ENCODE measurements around the gene ZNF428.

DNA sequence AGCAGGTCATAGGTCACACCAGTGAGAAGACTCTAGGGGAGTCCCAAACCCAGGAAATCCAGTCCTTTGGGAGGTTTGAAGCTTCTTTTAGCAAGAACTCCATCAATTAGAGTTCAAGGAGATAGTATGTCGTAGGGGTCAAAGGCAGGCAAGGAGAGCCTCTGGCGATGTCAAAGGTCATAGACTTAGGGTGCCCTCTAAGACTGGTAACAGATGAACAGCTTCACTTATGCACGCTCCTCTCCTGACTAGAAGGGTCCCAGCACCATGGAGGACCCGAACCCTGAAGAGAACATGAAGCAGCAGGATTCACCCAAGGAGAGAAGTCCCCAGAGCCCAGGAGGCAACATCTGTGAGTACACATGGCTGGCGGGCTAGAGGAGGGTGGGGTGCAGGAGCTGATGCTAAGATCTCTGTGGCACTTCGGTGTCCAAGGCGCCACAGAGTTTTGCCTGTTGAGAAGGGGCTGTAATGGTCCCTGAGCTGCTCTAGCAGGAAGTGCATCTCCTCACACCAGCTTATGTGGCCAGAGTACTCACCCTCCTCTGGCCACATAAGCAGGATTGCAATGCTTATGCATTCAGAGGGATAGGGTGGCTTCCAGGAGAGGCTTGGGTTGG, 22.5 kb downstream of the ZNF428 start:
- TF ChIP-seq, protein P1, sequence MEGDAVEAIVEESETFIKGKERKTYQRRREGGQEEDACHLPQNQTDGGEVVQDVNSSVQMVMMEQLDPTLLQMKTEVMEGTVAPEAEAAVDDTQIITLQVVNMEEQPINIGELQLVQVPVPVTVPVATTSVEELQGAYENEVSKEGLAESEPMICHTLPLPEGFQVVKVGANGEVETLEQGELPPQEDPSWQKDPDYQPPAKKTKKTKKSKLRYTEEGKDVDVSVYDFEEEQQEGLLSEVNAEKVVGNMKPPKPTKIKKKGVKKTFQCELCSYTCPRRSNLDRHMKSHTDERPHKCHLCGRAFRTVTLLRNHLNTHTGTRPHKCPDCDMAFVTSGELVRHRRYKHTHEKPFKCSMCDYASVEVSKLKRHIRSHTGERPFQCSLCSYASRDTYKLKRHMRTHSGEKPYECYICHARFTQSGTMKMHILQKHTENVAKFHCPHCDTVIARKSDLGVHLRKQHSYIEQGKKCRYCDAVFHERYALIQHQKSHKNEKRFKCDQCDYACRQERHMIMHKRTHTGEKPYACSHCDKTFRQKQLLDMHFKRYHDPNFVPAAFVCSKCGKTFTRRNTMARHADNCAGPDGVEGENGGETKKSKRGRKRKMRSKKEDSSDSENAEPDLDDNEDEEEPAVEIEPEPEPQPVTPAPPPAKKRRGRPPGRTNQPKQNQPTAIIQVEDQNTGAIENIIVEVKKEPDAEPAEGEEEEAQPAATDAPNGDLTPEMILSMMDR (conservative IDR thresholded peaks at IDR 0.05 in 1 of 2, IDR thresholded peaks at IDR 0.05 in 1 of 2; ENCODE audit: extremely low read depth in 1 of 2, insufficient read depth in 1 of 2, low read depth in 1 of 2, low read length in 2 of 2), result no peak
- no peak for TF ChIP-seq EZH2 (IDR thresholded peaks at IDR 0.05; ENCODE audit: borderline replicate concordance, low read length)

Data from mammary epithelial cell (primary cell).